ENCODE measurements around the gene DHRS7B. TPM values are rescaled to one million over a fixed set of nuclear protein-coding genes. Genes with fewer than 3 reads are reported as not detected.

DHRS7B gene
- total RNA-seq, 4 donors from 2014 or later = 17.0 to 44.2 (median 37.4) TPM

- 60 to 93% methylated on average over 1 of the region's 1 CpG for WGBS, 2 donors (ENCODE audit: low coverage in 1 of 2)
These were observed 26.0 kb downstream of the DHRS7B start for GRCh38 chr17:21152731-21153130.

GRCh38 chr17:21157586-21158370, 31.0 kb downstream of the DHRS7B start:
- H3K36me3 ChIP-seq = no peaks in the 10 kb centered on the region
- H3K27ac ChIP-seq = no peak overlapping the region
- no peaks in the 10 kb centered on the region for H3K9me3 ChIP-seq
- H3K4me1 ChIP-seq = peaks cover 0 to 22% (median 9%) of the 10 kb centered on the region in 3 donors
- no peak for TF ChIP-seq EP300 (IDR thresholded peaks at IDR 0.05)
- TF ChIP-seq POLR2A (IDR thresholded peaks at IDR 0.05) = no peak
- 57 to 80% methylated on average over 1 of the region's 1 CpG for WGBS, 2 donors (ENCODE audit: low coverage in 1 of 2)
- ATAC-seq = no peak
- no peak overlapping the region for H3K4me3 ChIP-seq
- no peaks in the 10 kb centered on the region for H3K27me3 ChIP-seq

More at GRCh38 chr17:21152731-21153130, 26.0 kb downstream of the DHRS7B start:
- no peaks in the 10 kb centered on the region for H3K36me3 ChIP-seq
- no peaks in the 10 kb centered on the region for H3K27me3 ChIP-seq
- H3K27ac ChIP-seq = no peak overlapping the region
- no peak for ATAC-seq
- TF ChIP-seq POLR2AphosphoS5 (IDR thresholded peaks at IDR 0.05) = no peak
- no peak for TF ChIP-seq POLR2A (IDR thresholded peaks at IDR 0.05)
- no peak for TF ChIP-seq CTCF (IDR thresholded peaks at IDR 0.05)
- TF ChIP-seq EP300 (IDR thresholded peaks at IDR 0.05) = no peak
- H3K9me3 ChIP-seq = no peaks in the 10 kb centered on the region
- H3K4me3 ChIP-seq = no peak overlapping the region
- H3K4me1 ChIP-seq = no peaks in the 10 kb centered on the region

DNA sequence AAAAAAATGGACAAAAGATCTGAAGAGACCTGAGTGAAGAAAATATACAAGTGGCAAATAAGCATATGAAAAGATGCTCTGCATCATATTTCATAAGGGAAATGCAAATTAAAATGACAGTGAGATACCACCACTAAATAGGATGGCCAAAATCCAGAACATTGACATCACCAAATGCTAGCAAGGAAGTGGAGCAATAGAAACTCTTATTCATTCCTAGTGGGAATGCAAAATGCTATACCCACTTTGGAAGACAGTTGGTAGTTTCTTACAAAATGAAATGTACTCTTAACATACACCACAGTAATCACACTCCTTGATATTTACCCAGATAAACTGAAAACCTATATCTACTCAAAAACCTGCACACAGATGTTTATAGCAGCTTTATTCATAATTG, 33.6 kb downstream of the DHRS7B start:
- no peak overlapping the region for H3K27ac ChIP-seq
- H3K36me3 ChIP-seq = no peaks in the 10 kb centered on the region

GRCh38 chr17:21161498-21162393, 35.0 kb downstream of the DHRS7B start:
- TF ChIP-seq POLR2AphosphoS5 (IDR thresholded peaks at IDR 0.05) (peak; percentile 67), EP300 (IDR thresholded peaks at IDR 0.05) (no peak), CTCF (IDR thresholded peaks at IDR 0.05) (no peak), POLR2A (IDR thresholded peaks at IDR 0.05) (no peak)
- Histone ChIP-seq H3K36me3 (no peaks in the 10 kb centered on the region), H3K4me1 (peaks cover 4 to 45% (median 19%) of the 10 kb centered on the region in 3 donors), H3K27ac (peak overlapping the region in 3 of 4 donors; percentile 42 to 69 (median 67)), H3K9me3 (no peaks in the 10 kb centered on the region), H3K27me3 (no peaks in the 10 kb centered on the region), H3K4me3 (no peak overlapping the region)
- WGBS, 2 donors (ENCODE audit: low coverage in 1 of 2) = 18 to 25% methylated on average over 4 to 7 of the region's 7 CpGs
- peak; percentile 68 for ATAC-seq

More for the DNA sequence above, 33.6 kb downstream of the DHRS7B start:
- Histone ChIP-seq H3K4me1 (peaks cover 0 to 32% (median 10%) of the 10 kb centered on the region in 3 donors), H3K27me3 (no peaks in the 10 kb centered on the region), H3K4me3 (no peak overlapping the region), H3K9me3 (no peaks in the 10 kb centered on the region)
- TF ChIP-seq POLR2A (IDR thresholded peaks at IDR 0.05) (no peak), EP300 (IDR thresholded peaks at IDR 0.05) (no peak), CTCF (IDR thresholded peaks at IDR 0.05) (no peak), POLR2AphosphoS5 (IDR thresholded peaks at IDR 0.05) (no peak)
- ATAC-seq = no peak

- Histone ChIP-seq H3K4me3 (no peak overlapping the region), H3K9me3 (no peaks in the 10 kb centered on the region), H3K4me1 (peaks cover 4 to 52% (median 26%) of the 10 kb centered on the region in 3 donors), H3K27ac (peak overlapping the region in 3 of 4 donors; percentile 42 to 69 (median 67)), H3K27me3 (no peaks in the 10 kb centered on the region), H3K36me3 (no peaks in the 10 kb centered on the region)
- 32 to 44% methylated on average over 2 of the region's 2 CpGs for WGBS, 2 donors (ENCODE audit: low coverage in 1 of 2)
- no peak for ATAC-seq
- TF ChIP-seq POLR2AphosphoS5 (IDR thresholded peaks at IDR 0.05) (no peak), POLR2A (IDR thresholded peaks at IDR 0.05) (no peak), CTCF (IDR thresholded peaks at IDR 0.05) (no peak), EP300 (IDR thresholded peaks at IDR 0.05) (no peak)
These were observed 35.6 kb downstream of the DHRS7B start for GRCh38 chr17:21162394-21162775.
